Activated naive CD4-positive, alpha-beta T cell treated with anti-CD3 and anti-CD28 coated beads for 36 hours (primary cell): ENCODE data around the gene KCNIP1. TPM values are rescaled to one million over a fixed set of nuclear protein-coding genes. Genes with fewer than 3 reads are reported as not detected.
A peak's percentile ranks its signal among the peaks of the same experiment; 100 is the strongest.

Experiments used
- CTCF ChIA-PET: fragments of 350-600 bp; sonication (Branson Sonifier 250); formaldehyde crosslinking; loops from one replicate; lab custom pipeline; 2021; ENCODE audit warnings: antibody characterized with exemption; lab: Charles Lee
- DNase-seq: peaks from one replicate; pipeline ENCODE4 v3.0.0-alpha.2; 2020
- H3K27ac Mint-ChIP-seq: one replicate; pipeline ENCODE4 v1.8.0; 2021; ENCODE audit warnings: mild to moderate bottlenecking, mixed read lengths
- H3K27me3 Mint-ChIP-seq: one replicate; pipeline ENCODE4 v1.8.0; 2021; ENCODE audit warnings: low read depth, mixed read lengths
- H3K36me3 Mint-ChIP-seq: one replicate; pipeline ENCODE4 v1.8.0; 2021; ENCODE audit warnings: low read depth, mixed read lengths
- H3K4me1 Mint-ChIP-seq: one replicate; pipeline ENCODE4 v1.8.0; 2021; ENCODE audit warnings: low read depth, mixed read lengths
- H3K4me3 Mint-ChIP-seq: one replicate; pipeline ENCODE4 v1.8.0; 2021; ENCODE audit warnings: mild to moderate bottlenecking, moderate library complexity, mixed read lengths
- H3K9me3 Mint-ChIP-seq: one replicate; pipeline ENCODE4 v1.8.0; 2021; ENCODE audit warnings: mixed read lengths
- intact Hi-C: fragments of 100-400 bp; cut with micrococcal nuclease; formaldehyde crosslinking; loops from one replicate; pipeline ENCODE4 v1.15.1; 2023
- total RNA-seq, 2 experiments: library from RNA; stranded (reverse); gene quantifications; one replicate each; pipeline ENCODE4 v1.2.3, GENCODE V29; 2021

The KCNIP1 gene
- total RNA-seq, 2 experiments from 2014 or later: not detected

- CTCF ChIA-PET: interaction anchor here (1.5 kb wide), 1 partner anchor 217 kb away, joined by 3 read pairs; no protein-coding TSS in a partner anchor
- no peaks in the 10 kb centered on the region for H3K4me1 Mint-ChIP-seq
Measured at GRCh38 chr5:170651604-170652277, 147.9 kb downstream of the KCNIP1 start.

DNA sequence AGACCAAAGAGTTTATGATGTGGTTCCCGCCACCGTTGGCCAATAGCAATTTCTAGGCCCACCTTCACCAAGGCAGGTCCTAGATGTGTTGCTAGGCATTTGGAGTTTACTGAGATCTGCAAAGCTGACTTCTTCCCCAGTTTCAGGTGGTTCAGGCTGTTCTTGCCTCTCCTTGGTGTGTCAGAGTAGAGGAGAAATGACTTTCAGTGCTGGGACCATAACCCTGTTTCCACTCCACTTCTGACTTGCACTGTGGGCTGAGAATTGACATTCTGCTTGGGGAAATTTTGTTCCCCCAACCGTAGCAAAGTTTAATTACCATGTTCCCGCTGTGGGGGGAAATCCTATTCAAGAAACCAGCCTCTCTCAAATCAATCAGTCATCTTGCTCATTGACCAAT, 151.7 kb downstream of the KCNIP1 start:
- no peak for DNase-seq
- Mint-ChIP-seq H3K4me1 (no peaks in the 10 kb centered on the region), H3K27ac (no peak overlapping the region), H3K4me3 (no peak overlapping the region), H3K36me3 (no peaks in the 10 kb centered on the region), H3K9me3 (no peaks in the 10 kb centered on the region), H3K27me3 (no peaks in the 10 kb centered on the region)
- intact Hi-C loops: no loop called here
- CTCF ChIA-PET: interaction anchor here (1.5 kb wide), 1 partner anchor 16 kb away, joined by 5 read pairs; no protein-coding TSS in a partner anchor

More at GRCh38 chr5:170651604-170652277, 147.9 kb downstream of the KCNIP1 start:
- intact Hi-C loops: no loop called here
- Mint-ChIP-seq H3K9me3 (no peaks in the 10 kb centered on the region), H3K27me3 (peaks cover 2% of the 10 kb centered on the region), H3K4me3 (no peak overlapping the region), H3K27ac (no peak overlapping the region), H3K36me3 (no peaks in the 10 kb centered on the region)
- DNase-seq: no peak

DNA sequence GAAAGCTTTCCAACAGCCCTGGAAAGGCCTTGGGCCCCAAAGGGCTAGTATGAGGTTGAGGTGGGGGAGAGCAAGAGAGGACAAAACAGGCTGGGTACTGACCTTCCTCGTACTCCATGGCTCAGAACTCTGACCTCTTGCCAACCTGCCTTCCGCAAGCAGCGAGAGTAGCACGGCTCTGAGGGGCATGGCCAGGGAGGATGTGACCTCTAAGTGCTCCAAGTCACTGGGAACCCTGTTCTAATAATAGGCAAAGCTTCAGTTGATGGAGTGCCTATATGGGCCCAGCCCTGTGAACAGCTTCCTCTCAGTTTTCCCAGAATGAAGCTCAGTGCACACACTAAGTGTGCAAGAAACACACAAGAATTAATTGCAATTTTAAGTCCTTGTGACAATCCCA, 152.1 kb downstream of the KCNIP1 start:
- Mint-ChIP-seq H3K36me3 (no peaks in the 10 kb centered on the region), H3K27ac (no peak overlapping the region), H3K27me3 (no peaks in the 10 kb centered on the region), H3K9me3 (no peaks in the 10 kb centered on the region), H3K4me1 (no peaks in the 10 kb centered on the region), H3K4me3 (no peak overlapping the region)
- intact Hi-C loops: no loop called here
- CTCF ChIA-PET: no interaction called here
- DNase-seq: no peak

DNA sequence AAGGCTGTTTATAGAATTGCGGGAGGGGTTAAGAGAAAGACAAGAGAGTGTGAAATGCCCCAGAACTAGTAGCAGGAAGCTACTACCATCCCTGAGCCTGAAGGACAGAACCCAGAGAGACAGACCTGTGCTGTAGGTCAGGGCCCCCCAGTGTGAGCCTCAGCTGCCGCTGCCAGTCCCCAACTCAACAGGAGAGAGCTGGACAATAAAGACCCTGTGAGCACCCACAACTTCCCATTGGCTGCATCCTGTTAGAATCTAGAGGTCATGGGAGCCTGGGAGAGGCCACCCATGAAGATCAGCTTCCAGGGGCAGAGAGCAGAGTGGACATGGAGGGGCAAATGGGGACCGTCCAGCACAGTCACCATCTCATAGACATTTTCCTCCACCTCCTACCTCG, 152.5 kb downstream of the KCNIP1 start:
- H3K36me3 Mint-ChIP-seq: no peaks in the 10 kb centered on the region
- no peaks in the 10 kb centered on the region for H3K27me3 Mint-ChIP-seq
- CTCF ChIA-PET: no interaction called here

GRCh38 chr5:170660531-170660930, 156.7 kb downstream of the KCNIP1 start:
- Mint-ChIP-seq H3K27ac (no peak overlapping the region), H3K36me3 (no peaks in the 10 kb centered on the region), H3K4me3 (no peak overlapping the region), H3K27me3 (peaks cover 6% of the 10 kb centered on the region), H3K4me1 (no peaks in the 10 kb centered on the region), H3K9me3 (no peaks in the 10 kb centered on the region)
- no peak for DNase-seq
- CTCF ChIA-PET: interaction anchor here (1.5 kb wide), 1 partner anchor 28 kb away, joined by 3 read pairs; no protein-coding TSS in a partner anchor
- intact Hi-C loops: no loop called here

More for the DNA sequence above, 152.5 kb downstream of the KCNIP1 start:
- Mint-ChIP-seq H3K4me3 (no peak overlapping the region), H3K27ac (no peak overlapping the region), H3K4me1 (no peaks in the 10 kb centered on the region), H3K9me3 (no peaks in the 10 kb centered on the region)
- DNase-seq: no peak
- intact Hi-C loops: no loop called here

GRCh38 chr5:170662966-170663365, 159.1 kb downstream of the KCNIP1 start:
- no peak for DNase-seq
- CTCF ChIA-PET: no interaction called here
- peaks cover 6% of the 10 kb centered on the region for H3K27me3 Mint-ChIP-seq
- intact Hi-C loops: no loop called here
- no peaks in the 10 kb centered on the region for H3K9me3 Mint-ChIP-seq
- H3K4me1 Mint-ChIP-seq: no peaks in the 10 kb centered on the region
- no peak overlapping the region for H3K4me3 Mint-ChIP-seq
- H3K27ac Mint-ChIP-seq: no peak overlapping the region
- H3K36me3 Mint-ChIP-seq: no peaks in the 10 kb centered on the region

- peaks cover 41% of the 10 kb centered on the region for H3K27me3 Mint-ChIP-seq
- intact Hi-C loops: no loop called here
- H3K4me3 Mint-ChIP-seq: no peak overlapping the region
- DNase-seq: no peak
- no peaks in the 10 kb centered on the region for H3K9me3 Mint-ChIP-seq
- no peaks in the 10 kb centered on the region for H3K36me3 Mint-ChIP-seq
- CTCF ChIA-PET: no interaction called here
- peaks cover 8% of the 10 kb centered on the region for H3K4me1 Mint-ChIP-seq
- H3K27ac Mint-ChIP-seq: no peak overlapping the region
Measured at GRCh38 chr5:170678811-170679210, 175.0 kb downstream of the KCNIP1 start.

DNA sequence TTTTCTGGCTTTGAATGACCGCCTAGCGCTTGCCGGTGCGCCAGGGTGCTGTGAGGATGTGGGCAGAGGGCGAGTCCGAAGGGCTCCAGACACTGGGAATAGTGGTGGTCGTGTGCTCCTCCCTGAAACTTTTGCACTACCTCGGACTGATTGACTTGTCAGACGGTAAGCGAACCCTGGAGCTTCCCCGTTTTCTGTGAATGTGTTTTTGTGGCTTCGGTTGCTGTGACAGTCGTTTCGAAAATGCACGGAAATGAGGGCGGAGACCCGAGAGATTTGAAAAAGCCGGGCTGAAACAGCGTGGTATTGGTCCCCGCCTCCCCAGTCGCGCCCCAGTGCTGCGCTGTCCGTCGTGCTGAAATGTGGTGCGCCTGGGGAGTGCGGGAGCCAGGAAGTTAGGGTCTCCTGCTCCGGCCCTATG, 177.2 kb downstream of the KCNIP1 start:
- H3K4me3 Mint-ChIP-seq: no peak overlapping the region

GRCh38 chr5:170691657-170692056, 187.8 kb downstream of the KCNIP1 start:
- no peak for DNase-seq
- H3K27ac Mint-ChIP-seq: no peak overlapping the region
- H3K36me3 Mint-ChIP-seq: no peaks in the 10 kb centered on the region
- H3K4me1 Mint-ChIP-seq: no peaks in the 10 kb centered on the region
- no peak overlapping the region for H3K4me3 Mint-ChIP-seq
- intact Hi-C loops: no loop called here
- H3K27me3 Mint-ChIP-seq: peaks cover 41% of the 10 kb centered on the region
- CTCF ChIA-PET: no interaction called here
- H3K9me3 Mint-ChIP-seq: no peaks in the 10 kb centered on the region

More for the DNA sequence above, 177.2 kb downstream of the KCNIP1 start:
- CTCF ChIA-PET: no interaction called here
- Mint-ChIP-seq H3K36me3 (no peaks in the 10 kb centered on the region), H3K9me3 (no peaks in the 10 kb centered on the region), H3K27me3 (peaks cover 46% of the 10 kb centered on the region), H3K4me1 (peaks cover 8% of the 10 kb centered on the region), H3K27ac (no peak overlapping the region)
- intact Hi-C loops: no loop called here
- DNase-seq: peak; percentile 78

GRCh38 chr5:170693701-170694100, 189.9 kb downstream of the KCNIP1 start:
- intact Hi-C loops: no loop called here
- CTCF ChIA-PET: no interaction called here
- H3K4me3 Mint-ChIP-seq: no peak overlapping the region
- H3K36me3 Mint-ChIP-seq: no peaks in the 10 kb centered on the region
- DNase-seq: no peak
- H3K9me3 Mint-ChIP-seq: no peaks in the 10 kb centered on the region
- peaks cover 37% of the 10 kb centered on the region for H3K27me3 Mint-ChIP-seq
- no peaks in the 10 kb centered on the region for H3K4me1 Mint-ChIP-seq
- H3K27ac Mint-ChIP-seq: no peak overlapping the region

- CTCF ChIA-PET: no interaction called here
- peaks cover 31% of the 10 kb centered on the region for H3K27me3 Mint-ChIP-seq
- no peak overlapping the region for H3K4me3 Mint-ChIP-seq
- intact Hi-C loops: no loop called here
- no peaks in the 10 kb centered on the region for H3K4me1 Mint-ChIP-seq
- DNase-seq: no peak
- no peak overlapping the region for H3K27ac Mint-ChIP-seq
- H3K9me3 Mint-ChIP-seq: no peaks in the 10 kb centered on the region
- no peaks in the 10 kb centered on the region for H3K36me3 Mint-ChIP-seq
Measured at GRCh38 chr5:170694911-170695310, 191.1 kb downstream of the KCNIP1 start.

- H3K36me3 Mint-ChIP-seq: no peaks in the 10 kb centered on the region
- no peak overlapping the region for H3K4me3 Mint-ChIP-seq
- CTCF ChIA-PET: no interaction called here
Measured at GRCh38 chr5:170697031-170697430, 193.2 kb downstream of the KCNIP1 start.

GRCh38 chr5:170700503-170700902, 196.7 kb downstream of the KCNIP1 start:
- Mint-ChIP-seq H3K4me3 (no peak overlapping the region), H3K4me1 (no peaks in the 10 kb centered on the region), H3K36me3 (no peaks in the 10 kb centered on the region), H3K9me3 (no peaks in the 10 kb centered on the region), H3K27ac (no peak overlapping the region), H3K27me3 (peaks cover 20% of the 10 kb centered on the region)
- intact Hi-C loops: no loop called here
- no peak for DNase-seq
- CTCF ChIA-PET: interaction anchor here (0.6 kb wide), 1 partner anchor 1158 kb away, joined by 3 read pairs; no protein-coding TSS in a partner anchor

More at GRCh38 chr5:170697031-170697430, 193.2 kb downstream of the KCNIP1 start:
- no peak overlapping the region for H3K27ac Mint-ChIP-seq
- no peaks in the 10 kb centered on the region for H3K9me3 Mint-ChIP-seq
- H3K27me3 Mint-ChIP-seq: peaks cover 29% of the 10 kb centered on the region
- intact Hi-C loops: no loop called here
- H3K4me1 Mint-ChIP-seq: no peaks in the 10 kb centered on the region
- no peak for DNase-seq
